ENCODE data around the gene ARHGAP18. TPM values are rescaled to one million over a fixed set of nuclear protein-coding genes. Genes with fewer than 3 reads are reported as not detected.

The ARHGAP18 gene
- total and polyA plus RNA-seq, 2 experiments from 2014 or later = 0.45 to 1.3 TPM

DNA sequence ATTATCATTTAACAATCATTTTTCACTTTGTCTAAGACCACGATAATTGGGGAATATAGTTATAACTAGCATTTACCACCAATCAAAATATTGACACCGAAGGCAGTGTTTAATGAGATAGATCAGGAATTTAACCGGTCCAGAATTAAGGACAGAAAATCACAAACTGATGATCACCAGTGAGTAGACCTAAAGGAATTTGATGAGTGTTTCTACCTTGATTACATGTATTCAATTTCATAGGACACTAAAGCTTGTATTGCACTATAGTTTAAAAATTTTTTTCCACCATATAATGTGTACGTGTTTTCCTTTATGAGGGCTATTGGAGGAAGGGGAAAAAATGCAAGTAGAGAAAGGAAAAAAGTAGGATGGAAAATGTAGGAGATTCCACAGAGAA lies 22.6 kb upstream of the ARHGAP18 start:
- TF ChIP-seq, protein P1, sequence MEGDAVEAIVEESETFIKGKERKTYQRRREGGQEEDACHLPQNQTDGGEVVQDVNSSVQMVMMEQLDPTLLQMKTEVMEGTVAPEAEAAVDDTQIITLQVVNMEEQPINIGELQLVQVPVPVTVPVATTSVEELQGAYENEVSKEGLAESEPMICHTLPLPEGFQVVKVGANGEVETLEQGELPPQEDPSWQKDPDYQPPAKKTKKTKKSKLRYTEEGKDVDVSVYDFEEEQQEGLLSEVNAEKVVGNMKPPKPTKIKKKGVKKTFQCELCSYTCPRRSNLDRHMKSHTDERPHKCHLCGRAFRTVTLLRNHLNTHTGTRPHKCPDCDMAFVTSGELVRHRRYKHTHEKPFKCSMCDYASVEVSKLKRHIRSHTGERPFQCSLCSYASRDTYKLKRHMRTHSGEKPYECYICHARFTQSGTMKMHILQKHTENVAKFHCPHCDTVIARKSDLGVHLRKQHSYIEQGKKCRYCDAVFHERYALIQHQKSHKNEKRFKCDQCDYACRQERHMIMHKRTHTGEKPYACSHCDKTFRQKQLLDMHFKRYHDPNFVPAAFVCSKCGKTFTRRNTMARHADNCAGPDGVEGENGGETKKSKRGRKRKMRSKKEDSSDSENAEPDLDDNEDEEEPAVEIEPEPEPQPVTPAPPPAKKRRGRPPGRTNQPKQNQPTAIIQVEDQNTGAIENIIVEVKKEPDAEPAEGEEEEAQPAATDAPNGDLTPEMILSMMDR (IDR thresholded peaks at IDR 0.05; ENCODE audit: low read depth, low read length) = no peak
- DNase-seq (ENCODE audit: low read depth in 1 of 2, low spot score in 1 of 2) = no peak
- Histone ChIP-seq H3K9me3 (ENCODE audit: low read depth) (no peaks in the 10 kb centered on the region), H3K27ac (no peak overlapping the region), H3K36me3 (no peaks in the 10 kb centered on the region), H3K4me3 (no peak overlapping the region), H3K4me1 (ENCODE audit: low read depth) (peaks cover 8% of the 10 kb centered on the region), H3K27me3 (peaks cover 3% of the 10 kb centered on the region)

DNA sequence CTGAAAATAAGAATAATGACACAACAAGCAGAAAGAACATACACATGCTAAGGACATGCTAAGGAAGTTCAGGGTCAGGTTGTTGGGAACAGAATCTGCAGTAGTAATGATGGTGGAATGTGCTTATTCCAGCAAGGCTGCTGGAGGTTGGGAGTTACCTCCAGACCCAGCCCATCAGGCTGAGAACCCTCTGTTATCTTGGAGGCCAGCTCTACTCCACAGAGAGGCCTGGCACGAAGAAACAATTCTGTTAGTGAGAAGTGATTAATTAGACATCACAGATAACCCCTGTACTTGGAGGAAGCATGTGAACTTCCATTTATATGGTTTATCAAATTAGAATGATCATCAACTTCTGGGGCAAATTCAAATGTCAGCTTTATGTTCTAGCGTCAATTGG lies 22.1 kb upstream of the ARHGAP18 start:
- TF ChIP-seq, protein P1 (IDR thresholded peaks at IDR 0.05; ENCODE audit: low read depth, low read length) = no peak
- H3K27ac ChIP-seq = no peak overlapping the region
- peaks cover 3% of the 10 kb centered on the region for H3K27me3 ChIP-seq
- H3K4me3 ChIP-seq = no peak overlapping the region
- DNase-seq (ENCODE audit: low read depth in 1 of 2, low spot score in 1 of 2) = peak in 1 of 2 donors; percentile 19
- peaks cover 8% of the 10 kb centered on the region for H3K4me1 ChIP-seq (ENCODE audit: low read depth)
- no peaks in the 10 kb centered on the region for H3K9me3 ChIP-seq (ENCODE audit: low read depth)
- H3K36me3 ChIP-seq = no peaks in the 10 kb centered on the region

DNA sequence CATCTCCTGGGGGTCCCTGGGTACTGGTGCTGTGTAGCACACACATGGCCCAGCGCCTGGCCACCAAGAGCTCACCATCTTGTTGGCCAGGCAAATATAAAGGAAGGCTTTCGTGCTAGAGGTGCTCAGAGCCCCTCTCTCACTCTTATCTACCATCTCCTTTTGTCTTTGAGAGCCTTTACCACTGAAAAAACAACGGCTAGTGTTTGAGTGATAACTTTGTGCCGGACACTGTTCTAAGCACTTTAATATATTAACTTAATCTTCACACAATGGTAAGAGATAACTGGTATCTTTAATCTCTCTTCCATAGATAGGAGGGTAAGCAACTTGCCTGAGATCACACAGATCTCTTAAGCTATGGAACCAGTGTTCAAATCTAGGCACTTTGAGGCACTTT lies 21.5 kb upstream of the ARHGAP18 start:
- Histone ChIP-seq H3K9me3 (ENCODE audit: low read depth) (no peaks in the 10 kb centered on the region), H3K27me3 (peaks cover 3% of the 10 kb centered on the region), H3K27ac (no peak overlapping the region), H3K4me1 (ENCODE audit: low read depth) (peaks cover 8% of the 10 kb centered on the region), H3K4me3 (no peak overlapping the region), H3K36me3 (no peaks in the 10 kb centered on the region)
- no peak for DNase-seq (ENCODE audit: low read depth in 1 of 2, low spot score in 1 of 2)
- TF ChIP-seq, protein P1 (IDR thresholded peaks at IDR 0.05; ENCODE audit: low read depth, low read length) = no peak

DNA sequence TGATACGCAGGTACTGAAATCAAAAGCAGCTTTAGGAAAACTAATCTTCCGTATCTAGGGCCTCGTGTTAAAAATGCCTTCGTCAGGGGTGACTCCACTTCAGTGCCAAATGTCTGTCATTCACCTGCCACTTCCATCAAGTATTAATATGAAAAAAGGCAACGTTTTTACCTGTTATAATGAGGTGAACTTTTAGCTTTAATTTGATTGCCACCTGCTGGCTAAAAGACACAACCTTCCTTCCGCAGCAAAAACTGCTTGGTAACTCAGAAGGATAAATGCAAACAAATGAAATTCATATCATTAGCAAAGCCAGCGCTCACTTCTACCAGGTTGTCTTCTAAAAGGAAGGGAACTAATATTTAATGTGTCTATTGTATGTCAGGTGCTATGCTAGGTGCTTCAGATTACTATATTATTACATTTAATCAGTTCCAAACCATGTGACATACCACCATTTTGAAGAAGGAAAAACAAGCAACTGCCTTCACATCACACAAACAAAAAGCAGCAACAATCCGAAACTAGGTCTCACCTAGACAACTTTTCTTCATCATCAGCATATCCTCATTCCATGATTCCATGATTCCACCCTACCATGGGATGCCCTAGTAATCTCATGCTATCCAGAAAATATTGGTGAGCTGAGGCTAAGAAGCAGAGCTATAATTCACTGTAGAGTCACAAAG lies 20.6 kb upstream of the ARHGAP18 start:
- H3K27ac ChIP-seq = no peak overlapping the region

DNA sequence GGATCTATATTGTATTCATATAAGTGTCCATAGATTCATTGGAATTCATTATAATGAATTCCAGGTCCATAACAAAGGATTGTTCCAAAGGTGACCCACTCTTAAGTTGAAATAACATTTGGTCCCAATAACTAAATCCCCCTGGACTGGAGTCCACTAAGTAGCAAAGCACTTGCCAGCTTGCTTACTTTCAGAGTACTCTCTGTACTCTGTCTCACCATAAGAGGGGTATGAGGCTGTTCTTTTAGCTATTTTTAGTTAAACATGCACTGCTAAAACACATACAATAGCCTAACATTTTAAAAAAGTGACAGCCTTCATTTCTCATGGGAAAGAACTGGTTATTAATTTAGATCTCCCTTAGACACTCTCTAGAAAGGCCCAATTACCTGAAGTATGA lies 16.7 kb upstream of the ARHGAP18 start:
- Histone ChIP-seq H3K36me3 (no peaks in the 10 kb centered on the region), H3K27ac (no peak overlapping the region), H3K4me1 (ENCODE audit: low read depth) (peaks cover 5% of the 10 kb centered on the region), H3K27me3 (no peaks in the 10 kb centered on the region), H3K4me3 (no peak overlapping the region), H3K9me3 (ENCODE audit: low read depth) (no peaks in the 10 kb centered on the region)
- TF ChIP-seq, protein P1 (IDR thresholded peaks at IDR 0.05; ENCODE audit: low read depth, low read length) = no peak
- no peak for DNase-seq (ENCODE audit: low read depth in 1 of 2, low spot score in 1 of 2)

More for the DNA sequence above, 20.6 kb upstream of the ARHGAP18 start:
- TF ChIP-seq, protein P1 (IDR thresholded peaks at IDR 0.05; ENCODE audit: low read depth, low read length) = peak; percentile 41
- Histone ChIP-seq H3K36me3 (no peaks in the 10 kb centered on the region), H3K9me3 (ENCODE audit: low read depth) (no peaks in the 10 kb centered on the region), H3K4me3 (no peak overlapping the region), H3K27me3 (peaks cover 3% of the 10 kb centered on the region), H3K4me1 (ENCODE audit: low read depth) (peaks cover 8% of the 10 kb centered on the region)
- peak in 1 of 2 donors; percentile 48 for DNase-seq (ENCODE audit: low read depth in 1 of 2, low spot score in 1 of 2)
